HCT116 (cell line): Measurements from ENCODE around the gene SOX15. TPM values are rescaled to one million over a fixed set of nuclear protein-coding genes. Genes with fewer than 3 reads are reported as not detected.

Experiments
- ATAC-seq: fragments of 200-7000 bp; cut with Tn5 transposase; 2 replicates; pipeline ENCODE4 v1.9.1; 2020; ENCODE audit warnings: mild to moderate bottlenecking, moderate library complexity
- BruUV-seq: library from RNA; stranded (reverse); fragments of 400-500 nt; replicated peaks from 2 replicates; lab custom pipeline; 2021; lab: Mats Ljungman, UMichigan
- CTCF ChIA-PET: fragments of 300-600 bp; sonication (Branson Sonifier 250); formaldehyde crosslinking; loops from one replicate; lab custom pipeline; 2021; ENCODE audit warnings: antibody characterized with exemption; lab: Charles Lee
- POLR2A ChIA-PET: fragments of 300-600, 350-600 bp; sonication (Branson Sonifier 250); formaldehyde crosslinking; loops from one replicate; lab custom pipeline; 2021; ENCODE audit warnings: antibody characterized with exemption; lab: Charles Lee
- RAD21 ChIA-PET, 2 experiments: fragments of 300-600 bp; sonication (Branson Sonifier 250); formaldehyde crosslinking; loops; one replicate each; lab custom pipeline; 2023; ENCODE audit warnings: low total read pairs in 2 of 2; ENCODE audit not compliant: uncharacterized antibody in 2 of 2, unreplicated experiment in 2 of 2, low non-redundant PET in 1 of 2; lab: Charles Lee
- DNase-seq: peaks from one replicate; pipeline ENCODE4 v3.0.0-alpha.2; 2010; ENCODE audit warnings: low read depth, low spot score
- H2AFZ ChIP-seq: fragments of 200-600 bp; shearing (Covaris generic), sonication (generic); 2 replicates; pipeline ENCODE4 v1.6.1; 2017; ENCODE audit warnings: low read depth, mixed run types, mixed read lengths, antibody characterized with exemption, low read length; ENCODE audit not compliant: poor library complexity, severe bottlenecking
- H3K27ac ChIP-seq: 2 replicates; pipeline ENCODE4 v1.5.1; 2012; ENCODE audit warnings: low read depth, low read length
- H3K27me3 ChIP-seq: fragments of 200-600 bp; sonication (generic); 2 replicates; pipeline ENCODE4 v1.6.1; 2016; ENCODE audit warnings: mixed run types, low read length, mixed read lengths; ENCODE audit not compliant: insufficient read depth
- H3K36me3 ChIP-seq, 2 experiments: fragments of 200-500 bp in 1 of 2; fragments of 200-600 bp in 1 of 2; sonication (Bioruptor generic) in 1 of 2; sonication (generic) in 1 of 2; 2 replicates each; pipeline versions ENCODE4 v1.5.1 to v1.6.1; 2014 to 2016; ENCODE audit warnings: low read length in 2 of 2, inconsistent platforms in 1 of 2, mixed read lengths in 1 of 2, mixed run types in 1 of 2; ENCODE audit not compliant: insufficient read depth in 2 of 2, control insufficient read depth in 1 of 2
- H3K4me1 ChIP-seq, 2 experiments: fragments of 200-600 bp in 1 of 2; sonication (generic) in 1 of 2; 2 replicates each; pipeline versions ENCODE4 v1.5.1 to v1.6.1; 2012 to 2017; ENCODE audit warnings: low read length in 2 of 2, inconsistent platforms in 1 of 2, mild to moderate bottlenecking in 1 of 2, mixed read lengths in 1 of 2, mixed run types in 1 of 2, moderate library complexity in 1 of 2; ENCODE audit not compliant: insufficient read depth in 2 of 2, control insufficient read depth in 1 of 2
- H3K4me2 ChIP-seq: fragments of 200-600 bp; sonication (generic); 2 replicates; pipeline ENCODE4 v1.6.1; 2017; ENCODE audit warnings: mixed run types, low read length, mixed read lengths
- H3K4me3 ChIP-seq, 2 experiments: fragments of 200-600 bp in 1 of 2; sonication (generic) in 1 of 2; replicated peaks in 1 of 2; 2 replicates each; pipeline ENCODE4 v1.5.1; 2011 to 2016; ENCODE audit warnings: low read length in 2 of 2, control low read depth in 1 of 2, low read depth in 1 of 2, mild to moderate bottlenecking in 1 of 2, mixed read lengths in 1 of 2, mixed run types in 1 of 2
- H3K79me2 ChIP-seq: fragments of 200-600 bp; sonication (generic); 2 replicates; pipeline ENCODE4 v1.6.1; 2017; ENCODE audit warnings: mild to moderate bottlenecking, mixed run types, low read length, moderate library complexity, mixed read lengths; ENCODE audit not compliant: insufficient read depth
- H3K9ac ChIP-seq: fragments of 200-600 bp; sonication (generic); 2 replicates; pipeline ENCODE4 v1.6.1; 2016; ENCODE audit warnings: low read length, mixed read lengths
- H3K9me2 ChIP-seq: fragments of 200-600 bp; sonication (generic), shearing (Covaris generic); 2 replicates; pipeline ENCODE4 v1.6.1; 2017; ENCODE audit warnings: mixed run types, mild to moderate bottlenecking, moderate library complexity; ENCODE audit not compliant: insufficient read depth
- H3K9me3 ChIP-seq, 2 experiments: fragments of 200-500 bp in 1 of 2; fragments of 200-600 bp in 1 of 2; sonication (Bioruptor generic) in 1 of 2; sonication (generic) in 1 of 2; 2 replicates each; pipeline ENCODE4 v1.6.1; 2014 to 2017; ENCODE audit warnings: low read length in 2 of 2, mixed read lengths in 2 of 2, inconsistent platforms in 1 of 2, low read depth in 1 of 2, mild to moderate bottlenecking in 1 of 2, mixed run types in 1 of 2, moderate library complexity in 1 of 2; ENCODE audit not compliant: control insufficient read depth in 1 of 2, insufficient read depth in 1 of 2
- H4K20me1 ChIP-seq: fragments of 200-600 bp; sonication (generic), shearing (Covaris generic); 2 replicates; pipeline ENCODE4 v1.6.1; 2017; ENCODE audit warnings: mixed run types, mild to moderate bottlenecking, moderate library complexity; ENCODE audit not compliant: insufficient read depth
- CBX3 ChIP-seq: IDR thresholded peaks from 2 replicates; pipeline ENCODE4 v1.6.1; 2012; ENCODE audit warnings: low read depth
- EGR1 ChIP-seq: IDR thresholded peaks from 2 replicates; pipeline ENCODE4 v1.6.1; 2012; ENCODE audit warnings: low read depth
- EZH2 ChIP-seq: fragments of 200-600 bp; sonication (generic); IDR thresholded peaks from 2 replicates; pipeline ENCODE4 v1.6.1; 2017; ENCODE audit warnings: antibody characterized with exemption, mixed run types
- EZH2phosphoT487 ChIP-seq: fragments of 200-600 bp; IDR thresholded peaks from 2 replicates; pipeline ENCODE4 v1.6.1; 2018; ENCODE audit warnings: antibody characterized with exemption, borderline replicate concordance
- POLR2A ChIP-seq: IDR thresholded peaks from 2 replicates; pipeline ENCODE4 v1.7.0; 2011; ENCODE audit warnings: borderline replicate concordance; ENCODE audit not compliant: insufficient read depth, insufficient read length; ENCODE audit errors: extremely low read depth
- POLR2AphosphoS5 ChIP-seq: IDR thresholded peaks from 2 replicates; pipeline ENCODE4 v1.6.1; 2011; ENCODE audit warnings: mild to moderate bottlenecking, low read depth, low read length, moderate library complexity
- REST ChIP-seq: IDR thresholded peaks from 2 replicates; pipeline ENCODE4 v1.6.1; 2012; ENCODE audit warnings: low read depth
- SIN3A ChIP-seq: IDR thresholded peaks from 2 replicates; pipeline ENCODE4 v1.6.1; 2012; ENCODE audit warnings: low read depth
- SP1 ChIP-seq: IDR thresholded peaks from 2 replicates; pipeline ENCODE4 v1.6.1; 2012; ENCODE audit warnings: low read depth
- TCF7L2 ChIP-seq: IDR thresholded peaks from 2 replicates; pipeline ENCODE4 v1.7.0; 2011; ENCODE audit warnings: borderline replicate concordance, inconsistent platforms; ENCODE audit not compliant: insufficient read depth, insufficient read length; ENCODE audit errors: extremely low read depth
- YY1 ChIP-seq: IDR thresholded peaks from 2 replicates; pipeline ENCODE4 v1.6.1; 2011; ENCODE audit warnings: low read length, low read depth, moderate library complexity, mild to moderate bottlenecking; ENCODE audit not compliant: insufficient replicate concordance; ENCODE audit errors: extremely low read depth
- ZFX ChIP-seq: fragments of 450-650 bp; IDR thresholded peaks from 2 replicates; pipeline ENCODE4 v1.6.1; 2017
- ZNF274 ChIP-seq: fragments of 200-500 bp; sonication (Bioruptor generic); IDR thresholded peaks from 2 replicates; pipeline ENCODE4 v1.6.1; 2014; ENCODE audit warnings: mild to moderate bottlenecking, low read depth, low read length, inconsistent platforms
- intact Hi-C: fragments of 100-400 bp; cut with micrococcal nuclease; formaldehyde crosslinking; loops from 2 replicates; pipeline ENCODE4 v1.10.0; 2022
- total RNA-seq: library from RNA; stranded (reverse); gene quantifications from one replicate; pipeline ENCODE4 v1.2.1, GENCODE V29; 2021; ENCODE audit not compliant: unreplicated experiment
- TF ChIP-seq, protein P1 (sequence below): IDR thresholded peaks from 2 replicates; pipeline ENCODE4 v1.6.1; 2011; ENCODE audit warnings: mild to moderate bottlenecking, low read length, moderate library complexity; ENCODE audit not compliant: insufficient replicate concordance; ENCODE audit errors: extremely low read depth

SOX15 gene
- total RNA-seq, 1 experiment from 2014 or later, result 0.69 TPM

DNA sequence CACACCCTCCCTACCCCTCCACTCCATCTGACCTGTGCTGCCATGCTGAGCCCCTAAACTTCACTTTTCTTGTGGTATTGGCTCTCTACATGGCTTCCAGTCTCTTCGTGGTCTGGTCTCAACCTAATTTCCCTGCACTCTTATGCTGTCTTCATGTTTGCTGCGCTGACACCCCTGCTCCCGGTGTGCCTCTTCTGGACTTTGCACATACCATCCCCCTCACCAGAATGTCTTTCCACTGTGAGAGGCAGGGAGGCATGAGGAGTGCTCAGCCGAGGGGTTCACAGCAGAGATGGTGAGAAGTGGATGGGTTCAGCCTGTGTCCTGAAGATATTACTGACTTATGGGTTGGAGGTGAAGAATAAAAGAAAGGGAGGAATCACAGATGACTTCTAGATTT lies 38.5 kb downstream of the SOX15 start:
- Histone ChIP-seq H3K4me2 (no peak overlapping the region), H3K9me2 (no peaks in the 10 kb centered on the region), H3K9me3 (no peaks in the 10 kb centered on the region), H3K36me3 (no peaks in the 10 kb centered on the region), H3K27ac (no peak overlapping the region), H3K27me3 (no peaks in the 10 kb centered on the region), H4K20me1 (no peaks in the 10 kb centered on the region), H2AFZ (no peak overlapping the region), H3K9ac (no peak overlapping the region), H3K4me1 (peaks cover 6 to 16% of the 10 kb centered on the region in 2 experiments), H3K4me3 (no peak overlapping the region), H3K79me2 (no peaks in the 10 kb centered on the region)
- ChIA-PET POLR2A (no interaction called here), CTCF (interaction anchor here (0.6 to 2.0 kb wide), 2 partner anchors 9 to 106 kb away, joined by 3 to 5 read pairs; no protein-coding TSS in a partner anchor), RAD21 (no interaction called here)
- no TSS peak for BruUV-seq
- intact Hi-C loops, result no loop called here
- DNase-seq, result no peak
- no peak for ATAC-seq
- TF ChIP-seq EZH2phosphoT487 (no peak), YY1 (no peak), TCF7L2 (no peak), ZFX (no peak), ZNF274 (no peak), SP1 (no peak), CBX3 (no peak), EZH2 (no peak), REST (no peak), SIN3A (no peak), EGR1 (no peak), POLR2A (no peak), POLR2AphosphoS5 (no peak)
- TF ChIP-seq, protein P1, sequence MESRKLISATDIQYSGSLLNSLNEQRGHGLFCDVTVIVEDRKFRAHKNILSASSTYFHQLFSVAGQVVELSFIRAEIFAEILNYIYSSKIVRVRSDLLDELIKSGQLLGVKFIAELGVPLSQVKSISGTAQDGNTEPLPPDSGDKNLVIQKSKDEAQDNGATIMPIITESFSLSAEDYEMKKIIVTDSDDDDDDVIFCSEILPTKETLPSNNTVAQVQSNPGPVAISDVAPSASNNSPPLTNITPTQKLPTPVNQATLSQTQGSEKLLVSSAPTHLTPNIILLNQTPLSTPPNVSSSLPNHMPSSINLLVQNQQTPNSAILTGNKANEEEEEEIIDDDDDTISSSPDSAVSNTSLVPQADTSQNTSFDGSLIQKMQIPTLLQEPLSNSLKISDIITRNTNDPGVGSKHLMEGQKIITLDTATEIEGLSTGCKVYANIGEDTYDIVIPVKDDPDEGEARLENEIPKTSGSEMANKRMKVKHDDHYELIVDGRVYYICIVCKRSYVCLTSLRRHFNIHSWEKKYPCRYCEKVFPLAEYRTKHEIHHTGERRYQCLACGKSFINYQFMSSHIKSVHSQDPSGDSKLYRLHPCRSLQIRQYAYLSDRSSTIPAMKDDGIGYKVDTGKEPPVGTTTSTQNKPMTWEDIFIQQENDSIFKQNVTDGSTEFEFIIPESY, result no peak
